Mesenchymal stem cell (in vitro differentiated cells and primary cell): ENCODE data around the gene PLEKHG1.

Source experiments
- DNase-seq: peaks from one replicate; pipeline ENCODE4 v3.0.0-alpha.2; 2013
- H2AFZ ChIP-seq: one replicate; pipeline ENCODE4 v1.6.1; 2013; ENCODE audit warnings: low read depth, mild to moderate bottlenecking, control low read depth, inconsistent platforms, low read length, moderate library complexity
- H2AK5ac ChIP-seq: 2 replicates; pipeline ENCODE4 v1.6.1; 2013; ENCODE audit warnings: low read length, moderate library complexity, mild to moderate bottlenecking, inconsistent platforms; ENCODE audit not compliant: severe bottlenecking
- H2BK120ac ChIP-seq: one replicate; pipeline ENCODE4 v1.6.1; 2013; ENCODE audit warnings: low read depth, mild to moderate bottlenecking, inconsistent platforms, low read length, moderate library complexity
- H2BK12ac ChIP-seq, 2 experiments: one replicate each; pipeline ENCODE4 v1.6.1; 2013; ENCODE audit warnings: inconsistent platforms in 2 of 2, low read length in 2 of 2, mild to moderate bottlenecking in 2 of 2, moderate library complexity in 2 of 2, control low read depth in 1 of 2
- H2BK15ac ChIP-seq: one replicate; pipeline ENCODE4 v1.6.1; 2013; ENCODE audit warnings: mild to moderate bottlenecking, low read depth, inconsistent platforms; ENCODE audit not compliant: poor library complexity, severe bottlenecking
- H2BK5ac ChIP-seq: 2 replicates; pipeline ENCODE4 v1.6.1; 2013; ENCODE audit warnings: low read depth, mild to moderate bottlenecking, low read length, control low read depth, inconsistent platforms; ENCODE audit not compliant: poor library complexity, severe bottlenecking
- H3K14ac ChIP-seq, 2 experiments: one replicate each; pipeline ENCODE4 v1.6.1; 2013; ENCODE audit warnings: inconsistent platforms in 2 of 2, low read length in 2 of 2, control low read depth in 1 of 2, mild to moderate bottlenecking in 1 of 2, moderate library complexity in 1 of 2
- H3K18ac ChIP-seq, 2 experiments: one replicate each; pipeline ENCODE4 v1.6.1; 2013; ENCODE audit warnings: inconsistent platforms in 2 of 2, low read length in 2 of 2, control low read depth in 1 of 2, low read depth in 1 of 2, mild to moderate bottlenecking in 1 of 2
- H3K23ac ChIP-seq, 2 experiments: one replicate each; pipeline ENCODE4 v1.6.1; 2013; ENCODE audit warnings: inconsistent platforms in 2 of 2, low read length in 2 of 2, mild to moderate bottlenecking in 2 of 2, moderate library complexity in 2 of 2, control low read depth in 1 of 2
- H3K27ac ChIP-seq: 2 replicates; pipeline ENCODE4 v1.5.1; 2013; ENCODE audit warnings: mild to moderate bottlenecking, moderate library complexity, low read length, control low read depth, inconsistent platforms; ENCODE audit not compliant: poor library complexity, severe bottlenecking
- H3K27me3 ChIP-seq, 2 experiments: 2 replicates each; pipeline versions ENCODE4 v1.6.1 to v1.7.0; 2013; ENCODE audit warnings: low read length in 2 of 2, mild to moderate bottlenecking in 2 of 2, moderate library complexity in 2 of 2, control low read depth in 1 of 2, inconsistent platforms in 1 of 2; ENCODE audit not compliant: control insufficient read depth in 1 of 2, insufficient read depth in 1 of 2
- H3K36me3 ChIP-seq, 2 experiments: 2 replicates each; pipeline versions ENCODE4 v1.6.1 to v1.7.0; 2013; ENCODE audit warnings: low read length in 2 of 2, control low read depth in 1 of 2, inconsistent platforms in 1 of 2, low read depth in 1 of 2, mild to moderate bottlenecking in 1 of 2; ENCODE audit not compliant: insufficient read depth in 2 of 2, control insufficient read depth in 1 of 2
- H3K4ac ChIP-seq, 2 experiments: one replicate each; pipeline ENCODE4 v1.6.1; 2013; ENCODE audit warnings: inconsistent platforms in 2 of 2, low read length in 2 of 2, mild to moderate bottlenecking in 2 of 2, moderate library complexity in 2 of 2, control low read depth in 1 of 2, low read depth in 1 of 2
- H3K4me1 ChIP-seq: 2 replicates; pipeline ENCODE4 v1.6.1; 2013; ENCODE audit warnings: low read depth, low read length, control low read depth; ENCODE audit not compliant: control insufficient read depth, insufficient read depth
- H3K4me2 ChIP-seq: 2 replicates; pipeline ENCODE4 v1.6.1; 2013; ENCODE audit warnings: low read length, mild to moderate bottlenecking, inconsistent platforms; ENCODE audit not compliant: poor library complexity, severe bottlenecking
- H3K4me3 ChIP-seq, 2 experiments: 2 replicates each; pipeline versions ENCODE4 v1.5.1 to v1.7.0; 2013; ENCODE audit warnings: low read length in 2 of 2, mild to moderate bottlenecking in 2 of 2, control low read depth in 1 of 2, low read depth in 1 of 2; ENCODE audit not compliant: insufficient read depth in 1 of 2
- H3K79me1 ChIP-seq: replicated peaks from 2 replicates; pipeline ENCODE4 v1.6.1; 2013; ENCODE audit warnings: mild to moderate bottlenecking, control low read depth, low read length, inconsistent platforms; ENCODE audit not compliant: poor library complexity, severe bottlenecking
- H3K9ac ChIP-seq: 2 replicates; pipeline ENCODE4 v1.7.0; 2013; ENCODE audit warnings: mild to moderate bottlenecking, low read length, moderate library complexity
- H3K9me3 ChIP-seq: 2 replicates; pipeline ENCODE4 v1.7.0; 2013; ENCODE audit warnings: mild to moderate bottlenecking, low read length; ENCODE audit not compliant: control insufficient read depth
- H4K8ac ChIP-seq: one replicate; pipeline ENCODE4 v1.6.1; 2013; ENCODE audit warnings: inconsistent platforms, mild to moderate bottlenecking, low read length, moderate library complexity
- H4K91ac ChIP-seq: one replicate; pipeline ENCODE4 v1.6.1; 2013; ENCODE audit warnings: mild to moderate bottlenecking, low read length, inconsistent platforms
- WGBS: methylation state at CpG from one replicate; pipeline ENCODE4 v1.1.7; 2013; ENCODE audit warnings: mixed read lengths; 5-methylcytosine and 5-hydroxymethylcytosine counted together

The PLEKHG1 gene

DNA sequence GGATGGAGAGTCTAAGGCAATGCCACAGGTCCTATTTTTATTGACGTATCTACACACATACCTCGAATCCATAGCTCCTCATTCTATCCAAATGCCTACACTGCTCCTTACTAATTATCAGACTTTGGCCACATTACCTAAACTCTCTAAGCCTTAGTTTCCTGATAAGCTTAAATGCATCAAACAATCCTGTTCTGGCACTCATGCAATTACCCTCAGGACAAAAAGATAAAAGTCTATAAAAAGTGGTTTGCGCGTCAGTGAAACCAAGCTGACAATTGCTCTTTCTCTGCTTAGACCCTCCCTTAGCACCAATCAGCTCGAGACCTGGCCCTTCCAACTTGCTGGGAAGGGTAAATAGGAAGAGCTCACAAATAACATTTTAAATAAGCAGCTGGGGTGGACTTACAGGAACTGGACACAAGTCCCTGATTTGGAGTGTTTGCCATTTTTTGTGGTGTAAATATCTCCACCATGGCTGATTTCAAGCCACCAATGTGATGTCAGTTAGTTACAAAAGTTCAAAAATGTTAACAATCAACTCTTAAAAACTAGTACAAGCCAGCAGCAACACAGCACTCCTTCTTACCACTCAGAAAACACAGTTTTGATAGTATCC lies 7.2 kb upstream of the PLEKHG1 start:
- Histone ChIP-seq H3K27ac (no peak overlapping the region), H2AK5ac (no peak overlapping the region), H2BK15ac (no peak overlapping the region), H4K91ac (no peak overlapping the region), H3K18ac (no peak overlapping the region), H3K4ac (no peak overlapping the region), H2AFZ (no peak overlapping the region), H3K9ac (no peak overlapping the region), H3K14ac (no peak overlapping the region), H2BK5ac (no peak overlapping the region), H2BK120ac (no peak overlapping the region), H3K4me3 (no peak overlapping the region), H3K4me1 (no peaks in the 10 kb centered on the region), H3K23ac (no peak overlapping the region), H3K9me3 (no peaks in the 10 kb centered on the region), H3K27me3 (peaks cover 28 to 53% of the 10 kb centered on the region in 2 experiments), H3K4me2 (no peak overlapping the region), H2BK12ac (no peak overlapping the region), H3K79me1 (no peaks in the 10 kb centered on the region), H3K36me3 (no peaks in the 10 kb centered on the region), H4K8ac (no peak overlapping the region)
- DNase-seq: no peak
- 78% methylated on average over 5 of the region's 5 CpGs for WGBS

DNA sequence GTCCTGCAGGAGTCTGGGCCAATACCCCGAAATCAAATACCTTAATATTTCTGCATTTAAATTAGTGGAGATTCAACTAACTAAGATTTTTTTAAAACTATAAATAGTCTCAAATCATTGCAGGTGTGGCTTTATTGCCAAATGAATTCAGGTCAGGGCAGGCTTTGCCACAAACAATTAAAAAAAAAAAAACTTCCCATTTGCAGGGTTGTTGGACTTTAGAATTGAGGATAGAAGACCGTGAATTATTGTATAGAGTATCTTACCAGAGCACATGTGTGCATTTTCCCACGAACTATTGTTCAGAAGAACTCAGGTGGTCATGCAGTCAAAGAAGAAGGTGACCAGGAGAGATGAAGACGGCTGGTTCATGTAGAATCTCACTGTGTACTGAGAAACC lies 6.6 kb upstream of the PLEKHG1 start:
- no peak overlapping the region for H3K23ac ChIP-seq
- H4K8ac ChIP-seq: no peak overlapping the region
- no peak overlapping the region for H2BK12ac ChIP-seq
- no peak for DNase-seq
- H3K79me1 ChIP-seq: no peaks in the 10 kb centered on the region
- no peaks in the 10 kb centered on the region for H3K9me3 ChIP-seq
- H3K14ac ChIP-seq: no peak overlapping the region
- H2AK5ac ChIP-seq: no peak overlapping the region
- H3K27me3 ChIP-seq: peaks cover 35 to 56% of the 10 kb centered on the region in 2 experiments
- WGBS: 78% methylated on average over 3 of the region's 4 CpGs
- no peaks in the 10 kb centered on the region for H3K4me1 ChIP-seq
- no peak overlapping the region for H2BK5ac ChIP-seq
- H3K4me2 ChIP-seq: no peak overlapping the region
- no peak overlapping the region for H2BK120ac ChIP-seq
- no peak overlapping the region for H3K4me3 ChIP-seq
- no peaks in the 10 kb centered on the region for H3K36me3 ChIP-seq
- no peak overlapping the region for H2AFZ ChIP-seq
- no peak overlapping the region for H3K18ac ChIP-seq
- no peak overlapping the region for H3K9ac ChIP-seq
- no peak overlapping the region for H3K27ac ChIP-seq
- H3K4ac ChIP-seq: no peak overlapping the region
- H4K91ac ChIP-seq: no peak overlapping the region
- H2BK15ac ChIP-seq: no peak overlapping the region

DNA sequence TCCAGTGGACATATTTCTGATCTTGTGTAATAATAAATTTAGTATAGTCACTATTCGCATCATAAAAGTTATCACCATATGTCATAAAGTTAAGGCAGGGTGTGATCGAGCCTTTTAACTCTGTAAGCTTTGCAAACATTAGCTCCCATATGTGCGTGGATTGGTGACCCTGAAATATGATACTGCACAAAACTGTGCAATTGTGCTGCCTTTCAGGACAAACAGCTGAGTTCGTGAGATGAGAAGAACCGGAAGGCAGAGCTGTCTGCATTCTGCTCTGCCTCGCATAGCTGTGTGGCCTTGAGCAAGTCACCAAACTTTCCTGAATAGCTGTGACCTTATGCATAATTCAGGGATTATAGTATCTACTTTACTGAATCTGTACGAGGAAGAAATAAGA lies 3.2 kb upstream of the PLEKHG1 start:
- H4K8ac ChIP-seq: no peak overlapping the region
- no peak overlapping the region for H3K9ac ChIP-seq
- peaks cover 9% of the 10 kb centered on the region for H3K4me1 ChIP-seq
- no peaks in the 10 kb centered on the region for H3K9me3 ChIP-seq
- no peak overlapping the region for H3K23ac ChIP-seq
- no peak overlapping the region for H3K27ac ChIP-seq
- H2BK12ac ChIP-seq: no peak overlapping the region
- H3K18ac ChIP-seq: no peak overlapping the region
- H2BK15ac ChIP-seq: no peak overlapping the region
- H2AK5ac ChIP-seq: no peak overlapping the region
- H3K4me3 ChIP-seq: no peak overlapping the region
- H2AFZ ChIP-seq: no peak overlapping the region
- no peaks in the 10 kb centered on the region for H3K36me3 ChIP-seq
- H2BK5ac ChIP-seq: no peak overlapping the region
- no peak overlapping the region for H2BK120ac ChIP-seq
- peaks cover 49 to 53% of the 10 kb centered on the region in 2 experiments for H3K27me3 ChIP-seq
- no peak overlapping the region for H3K4me2 ChIP-seq
- H3K14ac ChIP-seq: no peak overlapping the region
- 83% methylated on average over 6 of the region's 7 CpGs for whole genome bisulfite sequencing
- no peaks in the 10 kb centered on the region for H3K79me1 ChIP-seq
- no peak overlapping the region for H3K4ac ChIP-seq
- no peak for DNase-seq
- H4K91ac ChIP-seq: no peak overlapping the region

DNA sequence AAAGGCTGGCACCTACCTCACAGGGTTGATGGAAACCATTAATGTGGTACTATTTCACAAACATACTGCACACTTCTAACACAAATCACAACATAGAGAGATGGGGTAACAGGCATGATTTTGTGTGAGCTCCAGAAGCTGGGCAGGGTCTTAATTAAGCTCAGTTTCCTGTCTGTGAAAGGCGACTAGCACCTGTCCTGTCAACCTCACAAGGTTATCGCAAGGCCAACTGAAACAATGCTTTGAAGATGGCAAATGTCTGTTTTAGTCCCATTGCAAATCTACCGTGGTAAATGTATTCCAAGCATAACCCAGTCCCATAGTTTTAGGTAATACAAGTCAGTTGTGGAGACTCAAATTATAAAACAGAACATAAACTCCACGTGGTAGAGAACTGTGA lies 1.3 kb upstream of the PLEKHG1 start:
- WGBS: 91% methylated on average over 3 of the region's 4 CpGs
- no peak overlapping the region for H3K23ac ChIP-seq
- H3K79me1 ChIP-seq: peaks cover 2% of the 10 kb centered on the region
- no peak overlapping the region for H2BK15ac ChIP-seq
- no peak overlapping the region for H2BK12ac ChIP-seq
- no peak overlapping the region for H3K9ac ChIP-seq
- H3K14ac ChIP-seq: no peak overlapping the region
- H2BK5ac ChIP-seq: no peak overlapping the region
- H2AK5ac ChIP-seq: no peak overlapping the region
- no peak overlapping the region for H3K4me3 ChIP-seq
- no peak for DNase-seq
- H4K8ac ChIP-seq: no peak overlapping the region
- no peak overlapping the region for H4K91ac ChIP-seq
- no peaks in the 10 kb centered on the region for H3K36me3 ChIP-seq
- H3K4me2 ChIP-seq: no peak overlapping the region
- H3K27ac ChIP-seq: no peak overlapping the region
- no peak overlapping the region for H3K4ac ChIP-seq
- no peak overlapping the region for H3K18ac ChIP-seq
- H2BK120ac ChIP-seq: no peak overlapping the region
- H3K4me1 ChIP-seq: peaks cover 9% of the 10 kb centered on the region
- H3K9me3 ChIP-seq: no peaks in the 10 kb centered on the region
- peaks cover 48 to 53% of the 10 kb centered on the region in 2 experiments for H3K27me3 ChIP-seq
- H2AFZ ChIP-seq: no peak overlapping the region
